ENCODE results near the gene MYO5B.
A peak's percentile ranks its signal among the peaks of the same experiment; 100 is the strongest.

Gene MYO5B

GRCh38 chr18:50209311-50209710 lies 14.4 kb upstream of the MYO5B start:
- H3K4me3 ChIP-seq (ENCODE audit: control insufficient read depth, low read depth, low read length), result no peak overlapping the region
- TF ChIP-seq, protein P1, sequence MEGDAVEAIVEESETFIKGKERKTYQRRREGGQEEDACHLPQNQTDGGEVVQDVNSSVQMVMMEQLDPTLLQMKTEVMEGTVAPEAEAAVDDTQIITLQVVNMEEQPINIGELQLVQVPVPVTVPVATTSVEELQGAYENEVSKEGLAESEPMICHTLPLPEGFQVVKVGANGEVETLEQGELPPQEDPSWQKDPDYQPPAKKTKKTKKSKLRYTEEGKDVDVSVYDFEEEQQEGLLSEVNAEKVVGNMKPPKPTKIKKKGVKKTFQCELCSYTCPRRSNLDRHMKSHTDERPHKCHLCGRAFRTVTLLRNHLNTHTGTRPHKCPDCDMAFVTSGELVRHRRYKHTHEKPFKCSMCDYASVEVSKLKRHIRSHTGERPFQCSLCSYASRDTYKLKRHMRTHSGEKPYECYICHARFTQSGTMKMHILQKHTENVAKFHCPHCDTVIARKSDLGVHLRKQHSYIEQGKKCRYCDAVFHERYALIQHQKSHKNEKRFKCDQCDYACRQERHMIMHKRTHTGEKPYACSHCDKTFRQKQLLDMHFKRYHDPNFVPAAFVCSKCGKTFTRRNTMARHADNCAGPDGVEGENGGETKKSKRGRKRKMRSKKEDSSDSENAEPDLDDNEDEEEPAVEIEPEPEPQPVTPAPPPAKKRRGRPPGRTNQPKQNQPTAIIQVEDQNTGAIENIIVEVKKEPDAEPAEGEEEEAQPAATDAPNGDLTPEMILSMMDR (IDR thresholded peaks at IDR 0.05; ENCODE audit: control insufficient read depth, insufficient read depth, low read depth, low read length, missing control alignments), result no peak
- no peak for DNase-seq (ENCODE audit: low read depth)

GRCh38 chr18:50207722-50208121 lies 12.8 kb upstream of the MYO5B start:
- H3K4me3 ChIP-seq (ENCODE audit: control insufficient read depth, low read depth, low read length), result no peak overlapping the region
- TF ChIP-seq, protein P1 (IDR thresholded peaks at IDR 0.05; ENCODE audit: control insufficient read depth, insufficient read depth, low read depth, low read length, missing control alignments), result no peak
- DNase-seq (ENCODE audit: low read depth), result no peak

GRCh38 chr18:50203801-50204604 lies 9.1 kb upstream of the MYO5B start:
- TF ChIP-seq, protein P1 (IDR thresholded peaks at IDR 0.05; ENCODE audit: control insufficient read depth, insufficient read depth, low read depth, low read length, missing control alignments), result peak; percentile 65
- DNase-seq (ENCODE audit: low read depth), result no peak
- no peak overlapping the region for H3K4me3 ChIP-seq (ENCODE audit: control insufficient read depth, low read depth, low read length)

DNA sequence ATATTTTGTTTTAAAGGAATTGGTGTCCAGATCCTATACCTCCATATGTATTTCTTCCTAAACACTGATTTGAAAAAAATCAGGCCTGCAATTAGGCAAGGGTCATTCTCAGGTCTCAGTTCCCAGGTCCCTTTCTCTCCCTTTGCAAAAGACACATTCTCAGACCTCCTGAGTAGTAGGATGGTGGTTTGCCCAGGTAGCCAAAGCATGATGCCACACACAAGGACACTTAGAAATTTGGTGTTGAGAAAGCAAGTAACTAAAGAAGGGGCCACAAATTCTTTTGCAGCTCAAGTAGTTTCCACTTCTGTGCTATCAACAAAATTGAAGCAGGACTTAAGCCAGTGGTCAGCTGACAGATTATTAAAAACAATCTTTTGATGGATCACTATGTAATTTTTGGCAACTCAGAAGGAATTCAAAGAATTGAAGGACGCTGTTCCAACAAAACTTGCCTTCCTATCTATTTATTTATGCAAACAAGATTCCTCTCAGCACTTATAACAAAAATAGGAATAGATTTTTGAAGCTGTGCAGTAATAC lies 6.6 kb upstream of the MYO5B start:
- TF ChIP-seq, protein P1 (IDR thresholded peaks at IDR 0.05; ENCODE audit: control insufficient read depth, insufficient read depth, low read depth, low read length, missing control alignments), result no peak
- no peak for DNase-seq (ENCODE audit: low read depth)
- no peak overlapping the region for H3K4me3 ChIP-seq (ENCODE audit: control insufficient read depth, low read depth, low read length)

GRCh38 chr18:50199921-50200320 lies 5.0 kb upstream of the MYO5B start:
- H3K4me3 ChIP-seq (ENCODE audit: control insufficient read depth, low read depth, low read length), result no peak overlapping the region
- no peak for DNase-seq (ENCODE audit: low read depth)
- TF ChIP-seq, protein P1 (IDR thresholded peaks at IDR 0.05; ENCODE audit: control insufficient read depth, insufficient read depth, low read depth, low read length, missing control alignments), result no peak

- no peak for DNase-seq (ENCODE audit: low read depth)
- TF ChIP-seq, protein P1 (IDR thresholded peaks at IDR 0.05; ENCODE audit: control insufficient read depth, insufficient read depth, low read depth, low read length, missing control alignments), result no peak
- H3K4me3 ChIP-seq (ENCODE audit: control insufficient read depth, low read depth, low read length), result no peak overlapping the region
Measured at GRCh38 chr18:50199346-50199855, 4.5 kb upstream of the MYO5B start.

All from AG09309 (cell line).